Endothelial cell (in vitro differentiated cells): Measurements from ENCODE around the gene GIMAP7. TPM values are rescaled to one million over a fixed set of nuclear protein-coding genes. Genes with fewer than 3 reads are reported as not detected.

Source experiments
- DNase-seq: peaks from one replicate; pipeline ENCODE4 v3.0.0; 2021; ENCODE audit warnings: low spot score
- H3K27ac Mint-ChIP-seq: one replicate; pipeline ENCODE4 v1.8.0; 2021; ENCODE audit warnings: mixed read lengths, inconsistent platforms; ENCODE audit not compliant: unreplicated experiment
- H3K27me3 Mint-ChIP-seq: one replicate; pipeline ENCODE4 v1.8.0; 2021; ENCODE audit warnings: mild to moderate bottlenecking, moderate library complexity, mixed read lengths, inconsistent platforms; ENCODE audit not compliant: unreplicated experiment
- H3K36me3 Mint-ChIP-seq: one replicate; pipeline ENCODE4 v1.8.0; 2021; ENCODE audit warnings: mild to moderate bottlenecking, low read depth, mixed read lengths, inconsistent platforms; ENCODE audit not compliant: unreplicated experiment
- H3K4me1 Mint-ChIP-seq: one replicate; pipeline ENCODE4 v1.8.0; 2021; ENCODE audit warnings: mild to moderate bottlenecking, mixed read lengths, inconsistent platforms; ENCODE audit not compliant: unreplicated experiment
- H3K4me3 Mint-ChIP-seq: one replicate; pipeline ENCODE4 v1.8.0; 2021; ENCODE audit warnings: mild to moderate bottlenecking, mixed read lengths, inconsistent platforms; ENCODE audit not compliant: unreplicated experiment
- H3K9me3 Mint-ChIP-seq: one replicate; pipeline ENCODE4 v1.8.0; 2021; ENCODE audit warnings: mixed read lengths, inconsistent platforms; ENCODE audit not compliant: unreplicated experiment
- total RNA-seq: library from RNA; stranded (reverse); fragmentation: NEBNext Ultra II Directional; extraction: Animal tissue kit (Norgen Biotek cat#: 25700); gene quantifications from one replicate; pipeline ENCODE4 v1.2.1, GENCODE V29; 2021; ENCODE audit not compliant: unreplicated experiment
- TF ChIP-seq, protein P1 (sequence below): fragments of 200-600 bp; sonication (generic); IDR thresholded peaks from one replicate; pipeline ENCODE4 v1.5.0; 2021; ENCODE audit warnings: antibody characterized with exemption; ENCODE audit not compliant: unreplicated experiment

Gene GIMAP7
- total RNA-seq, 1 donor from 2014 or later = 2.2 TPM

DNA sequence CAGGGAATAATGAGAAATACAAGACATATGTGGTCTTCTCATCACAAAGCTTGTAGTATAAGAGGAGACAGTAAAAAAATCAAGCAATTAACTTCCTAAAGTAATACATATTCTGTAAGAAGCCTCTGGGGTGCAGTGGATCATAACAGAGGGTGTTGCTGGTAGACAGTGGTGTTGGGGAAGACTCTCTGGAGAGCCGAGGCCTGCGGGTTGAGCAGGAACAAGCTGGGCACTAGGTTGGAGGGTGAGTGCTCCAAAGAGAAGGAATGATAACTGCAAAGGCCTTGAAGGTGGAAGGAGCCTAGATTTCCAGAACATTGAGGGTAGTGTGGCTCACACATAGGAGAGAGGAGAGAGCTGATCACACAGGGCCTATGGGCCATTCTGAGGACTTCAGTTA is 54.0 kb downstream of the GIMAP7 start:
- TF ChIP-seq, protein P1, sequence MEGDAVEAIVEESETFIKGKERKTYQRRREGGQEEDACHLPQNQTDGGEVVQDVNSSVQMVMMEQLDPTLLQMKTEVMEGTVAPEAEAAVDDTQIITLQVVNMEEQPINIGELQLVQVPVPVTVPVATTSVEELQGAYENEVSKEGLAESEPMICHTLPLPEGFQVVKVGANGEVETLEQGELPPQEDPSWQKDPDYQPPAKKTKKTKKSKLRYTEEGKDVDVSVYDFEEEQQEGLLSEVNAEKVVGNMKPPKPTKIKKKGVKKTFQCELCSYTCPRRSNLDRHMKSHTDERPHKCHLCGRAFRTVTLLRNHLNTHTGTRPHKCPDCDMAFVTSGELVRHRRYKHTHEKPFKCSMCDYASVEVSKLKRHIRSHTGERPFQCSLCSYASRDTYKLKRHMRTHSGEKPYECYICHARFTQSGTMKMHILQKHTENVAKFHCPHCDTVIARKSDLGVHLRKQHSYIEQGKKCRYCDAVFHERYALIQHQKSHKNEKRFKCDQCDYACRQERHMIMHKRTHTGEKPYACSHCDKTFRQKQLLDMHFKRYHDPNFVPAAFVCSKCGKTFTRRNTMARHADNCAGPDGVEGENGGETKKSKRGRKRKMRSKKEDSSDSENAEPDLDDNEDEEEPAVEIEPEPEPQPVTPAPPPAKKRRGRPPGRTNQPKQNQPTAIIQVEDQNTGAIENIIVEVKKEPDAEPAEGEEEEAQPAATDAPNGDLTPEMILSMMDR = no peak
- H3K36me3 Mint-ChIP-seq = peaks cover 27% of the 10 kb centered on the region
- H3K4me1 Mint-ChIP-seq = peaks cover 48% of the 10 kb centered on the region

DNA sequence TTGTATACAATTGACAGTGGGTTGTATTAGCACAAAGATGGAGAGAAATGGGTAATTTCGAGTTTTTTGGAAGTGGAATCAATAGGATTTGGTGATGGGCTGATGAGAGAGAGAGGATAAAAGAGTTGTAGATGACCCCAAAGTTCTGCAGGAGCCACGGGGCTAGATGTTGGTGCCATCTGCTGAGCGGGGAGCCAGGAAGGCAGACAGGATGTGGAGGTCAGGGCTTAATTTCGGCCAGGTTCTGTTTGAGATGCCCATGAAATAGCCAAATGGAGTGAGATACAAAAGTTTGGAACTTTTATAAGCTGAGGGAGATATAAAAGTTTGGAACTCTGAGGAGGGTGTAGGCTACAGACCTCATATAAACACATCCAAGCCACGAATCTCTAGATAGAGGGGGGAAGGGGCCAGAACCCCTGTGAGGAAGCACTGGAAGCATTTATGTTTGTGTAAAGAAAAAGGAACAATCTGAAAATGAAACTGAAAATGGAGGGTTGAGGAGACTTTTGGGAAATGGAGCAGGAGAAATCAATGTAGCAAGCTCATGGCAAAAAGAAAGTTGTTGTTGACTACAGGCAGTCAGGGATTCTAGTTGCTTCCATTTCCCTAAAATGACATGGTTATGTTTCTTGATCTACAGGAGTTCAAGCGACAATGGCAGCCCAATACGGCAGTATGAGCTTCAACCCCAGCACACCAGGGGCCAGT is 54.7 kb downstream of the GIMAP7 start:
- Mint-ChIP-seq H3K9me3 (peaks cover 13% of the 10 kb centered on the region), H3K4me3 (peak overlapping the region; percentile 68), H3K4me1 (peaks cover 48% of the 10 kb centered on the region), H3K36me3 (peaks cover 27% of the 10 kb centered on the region), H3K27ac (peak overlapping the region; percentile 67), H3K27me3 (peaks cover 5% of the 10 kb centered on the region)
- TF ChIP-seq, protein P1 = no peak
- DNase-seq = no peak

More for the DNA sequence above, 54.0 kb downstream of the GIMAP7 start:
- no peak for DNase-seq
- Mint-ChIP-seq H3K27me3 (peaks cover 5% of the 10 kb centered on the region), H3K4me3 (no peak overlapping the region), H3K9me3 (peaks cover 13% of the 10 kb centered on the region), H3K27ac (no peak overlapping the region)

Other genes starting within 250 kb of the GIMAP7 start
- gene LRRC61, start 191.5 kb upstream of the GIMAP7 start, total RNA-seq = 5.1 TPM
- 0.87 TPM for gene ACTR3C, start 191.3 kb upstream of the GIMAP7 start, total RNA-seq
- gene RARRES2, start 173.2 kb upstream of the GIMAP7 start, total RNA-seq = 4.9 TPM
- 138 TPM for gene REPIN1, start 146.1 kb upstream of the GIMAP7 start, total RNA-seq
- 12.1 TPM for gene ZNF775, start 135.5 kb upstream of the GIMAP7 start, total RNA-seq
- gene GIMAP8, start 64.2 kb upstream of the GIMAP7 start, total RNA-seq = 143 TPM
- 6.4 TPM for gene GIMAP4, start 52.5 kb downstream of the GIMAP7 start, total RNA-seq
- 47.7 TPM for gene GIMAP6, start 117.5 kb downstream of the GIMAP7 start, total RNA-seq
- gene GIMAP2, start 170.8 kb downstream of the GIMAP7 start, total RNA-seq = 1.9 TPM
- 3.6 TPM for gene GIMAP1, start 201.7 kb downstream of the GIMAP7 start, total RNA-seq
- 220 TPM for gene GIMAP5, start 222.5 kb downstream of the GIMAP7 start, total RNA-seq